CD4-positive, alpha-beta T cell (primary cell): Measurements from ENCODE around the gene DCAF6. TPM values are rescaled to one million over a fixed set of nuclear protein-coding genes. Genes with fewer than 3 reads are reported as not detected.

Experiments
- ATAC-seq: fragments of 200-7000 bp; cut with Tn5 transposase; one replicate; pipeline ENCODE4 v1.10.0; 2022; ENCODE audit warnings: mild to moderate bottlenecking; ENCODE audit not compliant: poor library complexity
- CTCF ChIA-PET: fragments of 350-600 bp; sonication (Branson Sonifier 250); formaldehyde crosslinking; loops from one replicate; lab custom pipeline; 2021; ENCODE audit warnings: antibody characterized with exemption, inconsistent platforms; lab: Charles Lee
- POLR2A ChIA-PET: fragments of 350-600 bp; sonication (Branson Sonifier 250); formaldehyde crosslinking; loops from one replicate; lab custom pipeline; 2021; ENCODE audit warnings: antibody characterized with exemption, inconsistent platforms; lab: Charles Lee
- DNase-seq, 14 experiments: peaks; one replicate each; pipeline ENCODE4 v3.0.0-alpha.2; 2013 to 2020; ENCODE audit warnings: mixed read lengths in 2 of 14
- H3K27ac ChIP-seq, 2 donors: one replicate each; pipeline versions ENCODE4 v1.5.1 to v1.7.0; 2013; ENCODE audit warnings: low read length in 2 of 2, low read depth in 1 of 2, mild to moderate bottlenecking in 1 of 2
- H3K27me3 ChIP-seq, 2 experiments: 1 replicate in 1 of 2; 2 replicates in 1 of 2; pipeline versions ENCODE4 v1.6.1 to v1.7.0; 2013; ENCODE audit warnings: low read length in 2 of 2, control low read depth in 1 of 2, mild to moderate bottlenecking in 1 of 2, moderate library complexity in 1 of 2; ENCODE audit not compliant: insufficient read depth in 2 of 2, control insufficient read depth in 1 of 2
- H3K36me3 ChIP-seq: one replicate; pipeline ENCODE4 v1.6.1; 2013; ENCODE audit warnings: low read length, control low read depth; ENCODE audit not compliant: insufficient read depth
- H3K4me1 ChIP-seq: one replicate; pipeline ENCODE4 v1.6.1; 2013; ENCODE audit warnings: low read length, control low read depth; ENCODE audit not compliant: insufficient read depth
- H3K4me3 ChIP-seq: one replicate; pipeline ENCODE4 v1.5.1; 2013; ENCODE audit warnings: mild to moderate bottlenecking, low read length, moderate library complexity
- H3K9me3 ChIP-seq, 2 experiments: 1 replicate in 1 of 2; 2 replicates in 1 of 2; pipeline versions ENCODE4 v1.6.1 to v1.7.0; 2013; ENCODE audit warnings: low read length in 2 of 2, mild to moderate bottlenecking in 2 of 2, control low read depth in 1 of 2, moderate library complexity in 1 of 2; ENCODE audit not compliant: control insufficient read depth in 1 of 2, insufficient read depth in 1 of 2
- H3K27ac Mint-ChIP-seq: one replicate; pipeline ENCODE4 v1.8.0; 2020; ENCODE audit warnings: mixed read lengths
- H3K27me3 Mint-ChIP-seq: one replicate; pipeline ENCODE4 v1.8.0; 2021; ENCODE audit warnings: mixed read lengths
- H3K36me3 Mint-ChIP-seq: one replicate; pipeline ENCODE4 v1.8.0; 2021; ENCODE audit warnings: low read depth, mixed read lengths
- H3K4me1 Mint-ChIP-seq: one replicate; pipeline ENCODE4 v1.8.0; 2021; ENCODE audit warnings: low read depth, mixed read lengths
- H3K4me3 Mint-ChIP-seq: one replicate; pipeline ENCODE4 v1.8.0; 2020; ENCODE audit warnings: mild to moderate bottlenecking, mixed read lengths
- H3K9me3 Mint-ChIP-seq: one replicate; pipeline ENCODE4 v1.8.0; 2020; ENCODE audit warnings: mixed read lengths
- CTCF ChIP-seq: fragments of 200-600 bp; IDR thresholded peaks from one replicate; pipeline ENCODE4 v1.8.0; 2022; ENCODE audit warnings: antibody characterized with exemption, mild to moderate bottlenecking
- intact Hi-C, 2 experiments: fragments of 100-400 bp; cut with DNase I in 1 of 2; cut with micrococcal nuclease in 1 of 2; formaldehyde crosslinking; loops; one replicate each; pipeline versions ENCODE4 v1.15.1 to v1.9.0; 2023 to 2025; cut with DNase I, micrococcal nuclease
- total RNA-seq, 174 experiments: library from RNA in 2 of 174; stranded (reverse) in 2 of 174; gene quantifications; one replicate each; pipeline ENCODE4 v1.2.3 and lab custom pipeline; 2021 to 2026

Gene DCAF6
- total RNA-seq, 2 experiments from 2014 or later = 13.3 to 13.6 TPM

GRCh38 chr1:168100315-168101002 lies 164.0 kb downstream of the DCAF6 start:
- ATAC-seq = no peak
- H3K36me3 Mint-ChIP-seq = no peaks in the 10 kb centered on the region
- H3K4me3 ChIP-seq = no peak overlapping the region
- no peaks in the 10 kb centered on the region for H3K4me1 Mint-ChIP-seq
- TF ChIP-seq CTCF = no peak
- ChIA-PET CTCF (no interaction called here), POLR2A (no interaction called here)
- H3K27ac Mint-ChIP-seq = no peak overlapping the region
- H3K27ac ChIP-seq = no peak overlapping the region
- H3K27me3 ChIP-seq = no peaks in the 10 kb centered on the region
- intact Hi-C loops = no loop called here
- H3K9me3 ChIP-seq = no peaks in the 10 kb centered on the region
- H3K4me3 Mint-ChIP-seq = no peak overlapping the region
- no peaks in the 10 kb centered on the region for H3K36me3 ChIP-seq
- no peaks in the 10 kb centered on the region for H3K27me3 Mint-ChIP-seq
- H3K4me1 ChIP-seq = no peaks in the 10 kb centered on the region
- no peak for DNase-seq
- no peaks in the 10 kb centered on the region for H3K9me3 Mint-ChIP-seq

GRCh38 chr1:168101336-168101735 lies 164.9 kb downstream of the DCAF6 start:
- ATAC-seq = no peak
- Histone ChIP-seq H3K27ac (no peak overlapping the region), H3K4me1 (no peaks in the 10 kb centered on the region), H3K27me3 (no peaks in the 10 kb centered on the region), H3K9me3 (no peaks in the 10 kb centered on the region), H3K4me3 (no peak overlapping the region), H3K36me3 (no peaks in the 10 kb centered on the region)
- Mint-ChIP-seq H3K36me3 (no peaks in the 10 kb centered on the region), H3K9me3 (no peaks in the 10 kb centered on the region), H3K27ac (no peak overlapping the region), H3K4me3 (no peak overlapping the region), H3K27me3 (no peaks in the 10 kb centered on the region), H3K4me1 (no peaks in the 10 kb centered on the region)
- CTCF ChIA-PET = no interaction called here
- TF ChIP-seq CTCF = no peak
- intact Hi-C loops = no loop called here
- POLR2A ChIA-PET = no interaction called here
- DNase-seq = no peak

GRCh38 chr1:168102487-168102886 lies 166.0 kb downstream of the DCAF6 start:
- H3K36me3 ChIP-seq = no peaks in the 10 kb centered on the region
- no peak overlapping the region for H3K27ac ChIP-seq
- H3K4me3 ChIP-seq = no peak overlapping the region
- POLR2A ChIA-PET = no interaction called here
- no peaks in the 10 kb centered on the region for H3K4me1 Mint-ChIP-seq
- H3K36me3 Mint-ChIP-seq = no peaks in the 10 kb centered on the region
- TF ChIP-seq CTCF = no peak
- H3K4me1 ChIP-seq = no peaks in the 10 kb centered on the region
- no peaks in the 10 kb centered on the region for H3K27me3 Mint-ChIP-seq
- H3K9me3 Mint-ChIP-seq = no peaks in the 10 kb centered on the region
- no peak overlapping the region for H3K4me3 Mint-ChIP-seq
- no peaks in the 10 kb centered on the region for H3K9me3 ChIP-seq
- intact Hi-C loops = no loop called here
- no peak for ATAC-seq
- DNase-seq = no peak
- no peaks in the 10 kb centered on the region for H3K27me3 ChIP-seq
- no peak overlapping the region for H3K27ac Mint-ChIP-seq
- CTCF ChIA-PET = no interaction called here
